ENCODE data around the gene TLK2. TPM values are rescaled to one million over a fixed set of nuclear protein-coding genes. Genes with fewer than 3 reads are reported as not detected.

TLK2 gene
- total and polyA plus RNA-seq, 2 donors (not counting 3 experiments of a cell fraction or from before 2014, with no cell fraction given): 30.7 to 40.7 TPM

DNA sequence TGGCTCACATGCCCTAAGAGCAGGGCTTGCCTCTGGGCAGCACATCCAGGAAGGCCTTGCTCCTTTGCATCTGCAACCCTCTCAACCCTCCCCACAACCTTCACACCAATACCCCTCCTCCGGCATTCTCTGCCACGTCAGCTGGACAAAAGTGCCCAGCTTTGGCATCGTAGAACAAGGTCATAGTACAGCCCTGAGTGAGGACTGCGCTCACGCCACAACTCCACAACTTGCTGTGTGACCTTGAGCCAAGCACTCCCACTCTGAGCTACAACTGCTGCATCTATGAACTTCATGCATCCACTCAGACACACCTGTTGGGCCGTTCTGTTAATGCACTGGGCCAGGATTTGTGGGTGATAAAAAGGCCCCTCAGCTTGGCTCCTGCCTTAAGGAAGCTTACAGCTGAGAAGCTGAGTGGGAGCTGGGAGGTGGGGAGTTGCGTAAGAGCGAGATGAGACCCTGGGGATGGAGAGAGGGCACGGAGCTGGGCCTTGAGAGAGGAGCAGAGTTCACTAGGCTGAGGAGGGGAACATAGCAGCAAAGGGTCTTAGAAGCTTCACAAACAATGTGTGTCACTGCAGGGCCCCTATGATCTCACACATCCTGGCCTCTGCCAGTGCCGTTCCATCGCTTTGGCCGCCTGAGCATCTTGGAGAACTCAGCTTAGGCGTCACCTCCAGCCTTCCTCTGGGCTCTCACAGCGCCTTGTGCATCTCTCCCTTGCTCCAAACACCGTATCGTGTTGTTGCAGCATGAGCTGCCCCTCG is 140.2 kb downstream of the TLK2 start:
- POLR2A ChIA-PET: no interaction called here
- FAIRE-seq: no peak
- peaks cover 3 to 4% of the 10 kb centered on the region in 2 experiments for H3K36me3 ChIP-seq (ENCODE audit: control insufficient read depth in 2 of 2, extremely low read depth in 1 of 2, insufficient read depth in 2 of 2, low read length in 2 of 2)
- no peak overlapping the region for H3K27ac ChIP-seq (ENCODE audit: insufficient read depth, low read depth, low read length)
- no peak overlapping the region for H2AFZ ChIP-seq (ENCODE audit: low read depth, low read length)
- H3K9me1 ChIP-seq (replicated peaks; ENCODE audit: control insufficient read depth, extremely low read depth, insufficient read depth, low read length): no peaks in the 10 kb centered on the region
- BruUV-seq (replicated peaks): no TSS peak
- H3K27me3 ChIP-seq (ENCODE audit: control insufficient read depth in 2 of 2, insufficient read depth in 2 of 2, low read length in 2 of 2): no peaks in the 10 kb centered on the region
- H4K20me1 ChIP-seq (replicated peaks; ENCODE audit: control insufficient read depth, extremely low read depth, insufficient read depth, low read length): no peaks in the 10 kb centered on the region
- H3K4me2 ChIP-seq (ENCODE audit: insufficient read depth, low read length): no peak overlapping the region
- no peaks in the 10 kb centered on the region for H3K4me1 ChIP-seq (ENCODE audit: control insufficient read depth, extremely low read depth, insufficient read depth, low read length)
- CTCF ChIA-PET: interaction anchor here (1.2 to 2.5 kb wide), 4 partner anchors 8 to 66 kb away, joined by 3 to 14 read pairs (median 4); no protein-coding TSS in a partner anchor
- dilution Hi-C loops (cut with MboI; ENCODE audit: extremely low pct_ligation_motif_present, low sequenced_read_pairs): no loop called here
- no peak for DNase-seq (ENCODE audit: low read depth, low spot score)
- intact Hi-C loops (cut with micrococcal nuclease): loop anchor here (1.0 kb wide), 1 partner anchor 74 kb away; no protein-coding TSS in a partner anchor
- H3K9ac ChIP-seq (replicated peaks; ENCODE audit: extremely low read depth, insufficient read depth, low read length): no peak overlapping the region
- H3K79me2 ChIP-seq (ENCODE audit: control insufficient read depth, insufficient read depth, low read length): no peaks in the 10 kb centered on the region
- no peak for TF ChIP-seq EZH2 (IDR thresholded peaks at IDR 0.05; ENCODE audit: borderline replicate concordance, low read depth, low read length, severe bottlenecking)
- TF ChIP-seq POLR2AphosphoS5 (IDR thresholded peaks at IDR 0.05; ENCODE audit: insufficient read depth, low read depth, low read length): no peak
- TF ChIP-seq GATA2 (IDR thresholded peaks at IDR 0.05; ENCODE audit: insufficient read depth, insufficient read length, low read depth, low read length): no peak
- no peak for TF ChIP-seq JUN (IDR thresholded peaks at IDR 0.05; ENCODE audit: borderline replicate concordance, insufficient read depth, insufficient read length, low read depth)
- no peak for TF ChIP-seq MYC (IDR thresholded peaks at IDR 0.05; ENCODE audit: low read depth, low read length)
- TF ChIP-seq, protein P1, sequence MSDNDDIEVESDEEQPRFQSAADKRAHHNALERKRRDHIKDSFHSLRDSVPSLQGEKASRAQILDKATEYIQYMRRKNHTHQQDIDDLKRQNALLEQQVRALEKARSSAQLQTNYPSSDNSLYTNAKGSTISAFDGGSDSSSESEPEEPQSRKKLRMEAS (IDR thresholded peaks at IDR 0.05; ENCODE audit: insufficient read depth, insufficient read length): no peak
- no peak for TF ChIP-seq POLR2A (IDR thresholded peaks at IDR 0.05; ENCODE audit: low read depth, low read length)
- TF ChIP-seq, protein P2, sequence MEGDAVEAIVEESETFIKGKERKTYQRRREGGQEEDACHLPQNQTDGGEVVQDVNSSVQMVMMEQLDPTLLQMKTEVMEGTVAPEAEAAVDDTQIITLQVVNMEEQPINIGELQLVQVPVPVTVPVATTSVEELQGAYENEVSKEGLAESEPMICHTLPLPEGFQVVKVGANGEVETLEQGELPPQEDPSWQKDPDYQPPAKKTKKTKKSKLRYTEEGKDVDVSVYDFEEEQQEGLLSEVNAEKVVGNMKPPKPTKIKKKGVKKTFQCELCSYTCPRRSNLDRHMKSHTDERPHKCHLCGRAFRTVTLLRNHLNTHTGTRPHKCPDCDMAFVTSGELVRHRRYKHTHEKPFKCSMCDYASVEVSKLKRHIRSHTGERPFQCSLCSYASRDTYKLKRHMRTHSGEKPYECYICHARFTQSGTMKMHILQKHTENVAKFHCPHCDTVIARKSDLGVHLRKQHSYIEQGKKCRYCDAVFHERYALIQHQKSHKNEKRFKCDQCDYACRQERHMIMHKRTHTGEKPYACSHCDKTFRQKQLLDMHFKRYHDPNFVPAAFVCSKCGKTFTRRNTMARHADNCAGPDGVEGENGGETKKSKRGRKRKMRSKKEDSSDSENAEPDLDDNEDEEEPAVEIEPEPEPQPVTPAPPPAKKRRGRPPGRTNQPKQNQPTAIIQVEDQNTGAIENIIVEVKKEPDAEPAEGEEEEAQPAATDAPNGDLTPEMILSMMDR (IDR thresholded peaks at IDR 0.05; ENCODE audit: extremely low read depth in 1 of 2, insufficient read depth in 1 of 2, low read depth in 1 of 2, low read length in 2 of 2): no peak
- no peak overlapping the region for H3K4me3 ChIP-seq (replicated peaks in 1 of 3; ENCODE audit: insufficient read depth in 1 of 3, low read depth in 1 of 3, low read length in 3 of 3)
- H3K9me3 ChIP-seq (replicated peaks; ENCODE audit: control insufficient read depth, insufficient read depth, low read length): no peaks in the 10 kb centered on the region

Measured in endothelial cell of umbilical vein (primary cell).